Measurements from ENCODE around the gene MIPEP.

Gene MIPEP

DNA sequence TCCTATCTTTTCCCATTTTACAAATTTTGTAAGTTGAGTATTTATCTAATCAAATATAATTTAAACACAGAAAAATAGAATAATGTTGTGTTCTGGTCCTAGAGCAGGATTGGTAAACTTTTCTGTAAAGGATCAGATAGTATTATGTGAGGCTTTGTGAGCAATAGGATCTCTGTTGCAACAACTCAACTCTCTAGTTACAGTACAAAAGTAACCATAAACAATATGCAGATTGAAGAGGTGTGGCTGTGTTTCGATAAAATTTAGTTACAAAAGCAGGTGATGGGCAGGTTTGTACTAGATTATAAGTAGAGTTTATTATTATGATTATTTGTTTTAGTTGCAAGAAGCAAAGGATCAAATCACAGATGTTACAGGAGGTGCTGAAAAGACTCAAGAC is 23.3 kb upstream of the MIPEP start:
- Histone ChIP-seq H3K36me3 (ENCODE audit: insufficient read depth, low read length) (no peaks in the 10 kb centered on the region), H2AFZ (ENCODE audit: low read length) (no peak overlapping the region), H3K4me2 (ENCODE audit: low read length) (no peak overlapping the region), H3F3A (ENCODE audit: insufficient read depth, low read length) (no peaks in the 10 kb centered on the region), H3K4me3 (ENCODE audit: low read depth, low read length, poor library complexity, severe bottlenecking) (no peak overlapping the region), H4K20me1 (ENCODE audit: insufficient read depth, low read length) (no peaks in the 10 kb centered on the region), H3K9me2 (ENCODE audit: low read depth, low read length) (no peaks in the 10 kb centered on the region), H3K27ac (ENCODE audit: low read depth, low read length, poor library complexity, severe bottlenecking) (no peak overlapping the region), H3K9ac (ENCODE audit: low read length) (no peak overlapping the region), H3K4me1 (ENCODE audit: insufficient read depth, low read length, severe bottlenecking) (no peaks in the 10 kb centered on the region), H3K9me3 (ENCODE audit: low read length) (no peaks in the 10 kb centered on the region), H3K79me2 (ENCODE audit: insufficient read depth, low read length) (no peaks in the 10 kb centered on the region), H3K27me3 (ENCODE audit: insufficient read depth, low read length) (no peaks in the 10 kb centered on the region)
- TF ChIP-seq, protein P1, sequence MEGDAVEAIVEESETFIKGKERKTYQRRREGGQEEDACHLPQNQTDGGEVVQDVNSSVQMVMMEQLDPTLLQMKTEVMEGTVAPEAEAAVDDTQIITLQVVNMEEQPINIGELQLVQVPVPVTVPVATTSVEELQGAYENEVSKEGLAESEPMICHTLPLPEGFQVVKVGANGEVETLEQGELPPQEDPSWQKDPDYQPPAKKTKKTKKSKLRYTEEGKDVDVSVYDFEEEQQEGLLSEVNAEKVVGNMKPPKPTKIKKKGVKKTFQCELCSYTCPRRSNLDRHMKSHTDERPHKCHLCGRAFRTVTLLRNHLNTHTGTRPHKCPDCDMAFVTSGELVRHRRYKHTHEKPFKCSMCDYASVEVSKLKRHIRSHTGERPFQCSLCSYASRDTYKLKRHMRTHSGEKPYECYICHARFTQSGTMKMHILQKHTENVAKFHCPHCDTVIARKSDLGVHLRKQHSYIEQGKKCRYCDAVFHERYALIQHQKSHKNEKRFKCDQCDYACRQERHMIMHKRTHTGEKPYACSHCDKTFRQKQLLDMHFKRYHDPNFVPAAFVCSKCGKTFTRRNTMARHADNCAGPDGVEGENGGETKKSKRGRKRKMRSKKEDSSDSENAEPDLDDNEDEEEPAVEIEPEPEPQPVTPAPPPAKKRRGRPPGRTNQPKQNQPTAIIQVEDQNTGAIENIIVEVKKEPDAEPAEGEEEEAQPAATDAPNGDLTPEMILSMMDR (IDR thresholded peaks at IDR 0.05; ENCODE audit: low read length): no peak
- no peak for TF ChIP-seq EZH2 (IDR thresholded peaks at IDR 0.05; ENCODE audit: borderline replicate concordance, low read length)

DNA sequence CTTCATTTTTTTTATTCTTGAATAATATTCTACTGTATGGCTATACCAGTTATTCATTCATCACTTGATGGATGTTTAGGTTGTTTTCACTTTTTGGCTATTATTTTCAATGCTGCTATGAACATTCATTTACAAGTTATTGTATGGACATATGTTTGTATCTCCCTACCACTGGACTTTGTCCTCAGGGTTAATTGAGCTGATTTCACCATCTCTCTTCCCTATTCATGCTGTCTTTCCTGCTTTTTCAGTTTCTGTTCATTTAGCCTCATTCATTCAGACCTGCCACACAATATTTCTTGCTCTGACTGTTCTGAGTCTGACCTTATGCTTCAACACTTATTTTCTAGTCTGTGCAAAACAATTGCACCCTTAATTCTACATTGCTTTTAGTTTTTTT is 20.4 kb upstream of the MIPEP start:
- no peaks in the 10 kb centered on the region for H3K4me1 ChIP-seq (ENCODE audit: insufficient read depth, low read length, severe bottlenecking)
- no peaks in the 10 kb centered on the region for H3K9me3 ChIP-seq (ENCODE audit: low read length)
- no peaks in the 10 kb centered on the region for H3F3A ChIP-seq (ENCODE audit: insufficient read depth, low read length)
- H3K36me3 ChIP-seq (ENCODE audit: insufficient read depth, low read length): no peaks in the 10 kb centered on the region
- H3K9ac ChIP-seq (ENCODE audit: low read length): no peak overlapping the region
- no peak overlapping the region for H3K4me3 ChIP-seq (ENCODE audit: low read depth, low read length, poor library complexity, severe bottlenecking)
- no peaks in the 10 kb centered on the region for H4K20me1 ChIP-seq (ENCODE audit: insufficient read depth, low read length)
- H3K27ac ChIP-seq (ENCODE audit: low read depth, low read length, poor library complexity, severe bottlenecking): no peak overlapping the region
- no peak overlapping the region for H2AFZ ChIP-seq (ENCODE audit: low read length)
- H3K79me2 ChIP-seq (ENCODE audit: insufficient read depth, low read length): no peaks in the 10 kb centered on the region
- no peak overlapping the region for H3K4me2 ChIP-seq (ENCODE audit: low read length)
- H3K27me3 ChIP-seq (ENCODE audit: insufficient read depth, low read length): no peaks in the 10 kb centered on the region
- TF ChIP-seq, protein P1 (IDR thresholded peaks at IDR 0.05; ENCODE audit: low read length): no peak
- TF ChIP-seq EZH2 (IDR thresholded peaks at IDR 0.05; ENCODE audit: borderline replicate concordance, low read length): no peak
- no peaks in the 10 kb centered on the region for H3K9me2 ChIP-seq (ENCODE audit: low read depth, low read length)

DNA sequence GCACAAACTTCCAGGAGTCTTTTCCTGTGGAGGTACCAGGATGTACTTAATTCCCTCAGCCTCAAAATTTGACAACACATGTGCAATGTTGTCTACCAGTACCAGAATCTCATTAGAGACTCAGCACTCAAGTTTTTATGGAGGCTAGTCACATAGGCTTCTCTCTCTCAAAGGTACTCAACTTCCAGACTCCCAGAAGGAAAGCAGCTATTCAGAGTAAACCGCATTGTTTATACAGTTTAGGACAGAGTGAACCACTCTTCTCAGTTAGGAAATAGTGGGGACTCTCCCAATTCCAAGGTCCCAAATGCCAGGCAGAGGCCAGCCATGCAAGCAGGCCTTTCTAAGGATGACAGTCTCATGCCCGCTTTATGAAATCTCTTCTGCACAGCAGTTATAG is 16.6 kb upstream of the MIPEP start:
- H3K4me1 ChIP-seq (ENCODE audit: insufficient read depth, low read length, severe bottlenecking): no peaks in the 10 kb centered on the region

More for the DNA sequence above, 16.6 kb upstream of the MIPEP start:
- no peaks in the 10 kb centered on the region for H3K9me2 ChIP-seq (ENCODE audit: low read depth, low read length)
- no peak overlapping the region for H3K4me3 ChIP-seq (ENCODE audit: low read depth, low read length, poor library complexity, severe bottlenecking)
- H3K27me3 ChIP-seq (ENCODE audit: insufficient read depth, low read length): no peaks in the 10 kb centered on the region
- no peak overlapping the region for H3K27ac ChIP-seq (ENCODE audit: low read depth, low read length, poor library complexity, severe bottlenecking)
- H4K20me1 ChIP-seq (ENCODE audit: insufficient read depth, low read length): no peaks in the 10 kb centered on the region
- no peaks in the 10 kb centered on the region for H3K9me3 ChIP-seq (ENCODE audit: low read length)
- H3F3A ChIP-seq (ENCODE audit: insufficient read depth, low read length): no peaks in the 10 kb centered on the region
- H3K9ac ChIP-seq (ENCODE audit: low read length): no peak overlapping the region
- no peak overlapping the region for H2AFZ ChIP-seq (ENCODE audit: low read length)
- H3K4me2 ChIP-seq (ENCODE audit: low read length): no peak overlapping the region
- no peaks in the 10 kb centered on the region for H3K36me3 ChIP-seq (ENCODE audit: insufficient read depth, low read length)
- H3K79me2 ChIP-seq (ENCODE audit: insufficient read depth, low read length): no peaks in the 10 kb centered on the region
- no peak for TF ChIP-seq EZH2 (IDR thresholded peaks at IDR 0.05; ENCODE audit: borderline replicate concordance, low read length)
- TF ChIP-seq, protein P1 (IDR thresholded peaks at IDR 0.05; ENCODE audit: low read length): no peak

Measured in OCI-LY1 (cell line).